ENCODE results near the gene TXNRD2. TPM values are rescaled to one million over a fixed set of nuclear protein-coding genes. Genes with fewer than 3 reads are reported as not detected.

Gene TXNRD2
- total and polyA plus RNA-seq, 2 of the 4 experiments (the other 2 are of a cell fraction): 15.6 to 25.7 TPM

GRCh38 chr22:19943082-19944026 is 1.7 kb upstream of the TXNRD2 start:
- H3K56ac ChIP-seq (ENCODE audit: extremely low read depth, insufficient read depth, low read length): peak overlapping the region; percentile 99
- peak; percentile 57 for ATAC-seq (ENCODE audit: low read depth)
- peaks cover 28 to 69% of the 10 kb centered on the region in 2 experiments for H3K79me1 ChIP-seq (ENCODE audit: low read depth in 1 of 2, low read length in 2 of 2)
- peak overlapping the region; percentile 99 for H2BK5ac ChIP-seq (ENCODE audit: low read depth, low read length, poor library complexity, severe bottlenecking)
- 47% methylated on average over 2 of the region's 11 CpGs; no CpG with 5 or more reads in 1 of the 2 experiments for WGBS, 2 experiments (ENCODE audit: extremely low coverage in 2 of 2, insufficient read length in 1 of 2)
- peaks cover 3% of the 10 kb centered on the region; the same call in 1 of the 2 replicates for H4K20me1 ChIP-seq (ENCODE audit: insufficient read depth, low read length)
- peak overlapping the region; percentile 96 to 98 for H4K8ac ChIP-seq (ENCODE audit: low read depth in 2 of 2, low read length in 2 of 2)
- H3K9me3 ChIP-seq (ENCODE audit: control insufficient read depth, insufficient read depth, low read length): no peaks in the 10 kb centered on the region
- DNase-seq: peak; percentile 94
- H3K36me3 ChIP-seq (ENCODE audit: control insufficient read depth, insufficient read depth, low read length): 0 out of 2 replicates have a peak, but pooled peaks cover 4% of the 10 kb centered on the region
- peak overlapping the region; percentile 97 for H4K91ac ChIP-seq (ENCODE audit: insufficient read depth, low read depth, low read length)
- peak overlapping the region; percentile 92 for H2BK120ac ChIP-seq (ENCODE audit: low read depth, low read length)
- peak overlapping the region; percentile 100 for H3K14ac ChIP-seq (replicated peaks; ENCODE audit: low read depth, low read length)
- dilution Hi-C loops (cut with HindIII; ENCODE audit: low sequenced_read_pairs, unreplicated experiment) (no loop called here), in situ Hi-C loops (cut with MboI; ENCODE audit: low sequenced_read_pairs) (no loop called here), intact Hi-C loops (cut with micrococcal nuclease) (loop anchor here (5.0 kb wide), 1 partner anchor 51 kb away; no protein-coding TSS in a partner anchor)
- ChIA-PET CTCF (interaction anchor here (0.9 kb wide), 1 partner anchor 213 kb away, joined by 4 read pairs; no protein-coding TSS in a partner anchor), POLR2A (ENCODE audit: unreplicated experiment) (no interaction called here)
- peaks cover 25% of the 10 kb centered on the region for H3K4me1 ChIP-seq (ENCODE audit: control insufficient read depth, insufficient read depth, low read length)
- peak overlapping the region; percentile 98 for H3K18ac ChIP-seq (ENCODE audit: low read depth, low read length)
- BruUV-seq (replicated peaks): no TSS peak
- peak overlapping the region; percentile 100 for H3K4ac ChIP-seq (ENCODE audit: low read depth, low read length)
- H2AK9ac ChIP-seq (replicated peaks; ENCODE audit: low read depth, low read length, poor library complexity): peak overlapping the region; percentile 100
- H3K4me3 ChIP-seq (ENCODE audit: insufficient read depth, low read depth, low read length): peak overlapping the region; percentile 91
- H2BK15ac ChIP-seq (ENCODE audit: low read depth, low read length): peak overlapping the region; percentile 99; the same call in 2 of the 3 replicates
- peak overlapping the region; percentile 100 for H3K23ac ChIP-seq (ENCODE audit: low read depth, low read length)
- peak overlapping the region; percentile 97 for H4K5ac ChIP-seq (ENCODE audit: low read depth, low read length)
- H3K27me3 ChIP-seq (ENCODE audit: control insufficient read depth, insufficient read depth, low read length): no peaks in the 10 kb centered on the region
- peaks cover 11% of the 10 kb centered on the region for H3K9me1 ChIP-seq (ENCODE audit: insufficient read depth, low read length)
- peak overlapping the region; percentile 94 for H2BK20ac ChIP-seq (ENCODE audit: low read depth, low read length)
- peak overlapping the region; percentile 99 for H3K27ac ChIP-seq (ENCODE audit: insufficient read depth, low read length)
- peak overlapping the region; percentile 93 for H3K4me2 ChIP-seq (ENCODE audit: low read depth, low read length)
- H3K9ac ChIP-seq (ENCODE audit: low read depth, low read length): peak overlapping the region; percentile 100
- H2AK5ac ChIP-seq (ENCODE audit: low read depth, low read length): peak overlapping the region; percentile 99
- H2AFZ ChIP-seq (replicated peaks; ENCODE audit: low read length, poor library complexity): peak overlapping the region; percentile 74
- TF ChIP-seq CEBPB (IDR thresholded peaks at IDR 0.05; ENCODE audit: low read depth, low read length) (peak; percentile 92), MXI1 (IDR thresholded peaks at IDR 0.05; ENCODE audit: borderline replicate concordance, low read depth, low read length) (peak; percentile 30; the same call in 1 of the 2 replicates), ELK1 (IDR thresholded peaks at IDR 0.05; ENCODE audit: borderline replicate concordance, low read depth, low read length) (no peak), SMC3 (IDR thresholded peaks at IDR 0.05; ENCODE audit: low read depth, low read length) (no peak), RCOR1 (IDR thresholded peaks at IDR 0.05; ENCODE audit: insufficient replicate concordance, low read length) (peak; percentile 32), NFE2L2 (IDR thresholded peaks at IDR 0.05; ENCODE audit: low read depth, low read length) (no peak), MAZ (IDR thresholded peaks at IDR 0.05; ENCODE audit: borderline replicate concordance, low read depth, low read length) (peak; percentile 13; the same call in 1 of the 2 replicates), BHLHE40 (IDR thresholded peaks at IDR 0.05; ENCODE audit: low read depth, low read length) (peak; percentile 1; the same call in 1 of the 2 replicates), MAFK (IDR thresholded peaks at IDR 0.05; ENCODE audit: low read depth, low read length) (no peak), RAD21 (IDR thresholded peaks at IDR 0.05; ENCODE audit: low read length) (no peak), CTCF (conservative IDR thresholded peaks at IDR 0.05; ENCODE audit: low read depth, low read length) (0 out of 2 replicates have a peak, but pooled peaks have one; percentile 23), RFX5 (IDR thresholded peaks at IDR 0.05; ENCODE audit: low read depth, low read length) (no peak)

Measured in IMR-90 (cell line).